ENCODE measurements around the gene TOLLIP. TPM values are rescaled to one million over a fixed set of nuclear protein-coding genes. Genes with fewer than 3 reads are reported as not detected.
A peak's percentile ranks its signal among the peaks of the same experiment; 100 is the strongest.
"Not testable (repeated sequence)": the region's sequence is repeated elsewhere in the genome, so short reads cannot be mapped to it uniquely, and the experiment has no call there.

TOLLIP gene
- total RNA-seq: 139 TPM

GRCh38 chr11:1309498-1310317 lies at the start of gene TOLLIP:
TOLLIP (minus strand) TSS chr11:1309632; CDS start chr11:1309498, 134 bp downstream.
- DNase-seq (ENCODE audit: low spot score): peak; percentile 96

GRCh38 chr11:1358931-1359330 lies 49.5 kb upstream of the TOLLIP start:
- DNase-seq (ENCODE audit: low spot score): not testable (repeated sequence)

GRCh38 chr11:1358286-1358685 lies 48.9 kb upstream of the TOLLIP start:
- peak; percentile 62 for DNase-seq (ENCODE audit: low spot score)

GRCh38 chr11:1356478-1356960 lies 47.1 kb upstream of the TOLLIP start:
- DNase-seq (ENCODE audit: low spot score): no peak

GRCh38 chr11:1356007-1356435 lies 46.6 kb upstream of the TOLLIP start:
- DNase-seq (ENCODE audit: low spot score): no peak

GRCh38 chr11:1354125-1354938 lies 44.9 kb upstream of the TOLLIP start:
- DNase-seq (ENCODE audit: low spot score): no peak

- DNase-seq (ENCODE audit: low spot score): no peak
Observed at GRCh38 chr11:1353383-1354124, 44.1 kb upstream of the TOLLIP start.

GRCh38 chr11:1352696-1353382 lies 43.4 kb upstream of the TOLLIP start:
- no peak for DNase-seq (ENCODE audit: low spot score)

- no peak for DNase-seq (ENCODE audit: low spot score)
Observed at GRCh38 chr11:1351278-1351937, 42.0 kb upstream of the TOLLIP start.

- DNase-seq (ENCODE audit: low spot score): no peak
Observed at GRCh38 chr11:1350086-1350725, 40.8 kb upstream of the TOLLIP start.

- DNase-seq (ENCODE audit: low spot score): no peak
Observed at GRCh38 chr11:1349327-1350041, 40.1 kb upstream of the TOLLIP start.

GRCh38 chr11:1348796-1349326 lies 39.4 kb upstream of the TOLLIP start:
- no peak for DNase-seq (ENCODE audit: low spot score)

GRCh38 chr11:1348146-1348795 lies 38.8 kb upstream of the TOLLIP start:
- DNase-seq (ENCODE audit: low spot score): no peak

GRCh38 chr11:1347411-1347999 lies 38.1 kb upstream of the TOLLIP start:
- DNase-seq (ENCODE audit: low spot score): not testable (repeated sequence)

- DNase-seq (ENCODE audit: low spot score): no peak
Observed at GRCh38 chr11:1346669-1347390, 37.4 kb upstream of the TOLLIP start.

GRCh38 chr11:1345737-1346513 lies 36.5 kb upstream of the TOLLIP start:
- DNase-seq (ENCODE audit: low spot score): no peak
